ENCODE data around the gene SF3B5. TPM values are rescaled to one million over a fixed set of nuclear protein-coding genes. Genes with fewer than 3 reads are reported as not detected.
"Not testable (repeated sequence)": the region's sequence is repeated elsewhere in the genome, so short reads cannot be mapped to it uniquely, and the experiment has no call there.

Gene SF3B5
- 100 to 1,000 TPM; 114 to 200 TPM for total RNA-seq

- peak within 1 kb of the TSS; percentile 86 for H3K4me3 Mint-ChIP-seq
- H3K27ac Mint-ChIP-seq: peak within 1 kb of the TSS; percentile 96
- peaks cover 31% of the 10 kb centered on the region for H3K36me3 Mint-ChIP-seq (ENCODE audit: low read depth)
- no peaks in the 10 kb centered on the region for H3K27me3 Mint-ChIP-seq
- no peaks in the 10 kb centered on the region for H3K9me3 Mint-ChIP-seq
- peaks cover 14% of the 10 kb centered on the region for H3K4me1 Mint-ChIP-seq
- ATAC-seq (replicated peaks): peak; percentile 99
Measured at GRCh38 chr6:144095134-144096002, at the start of gene SF3B5. SF3B5 (minus strand) TSS chr6:144095573; CDS start chr6:144095497, 76 bp downstream.

GRCh38 chr6:144144996-144145395 lies 49.6 kb upstream of the SF3B5 start:
- peak; percentile 15 for ATAC-seq (replicated peaks)
- H3K36me3 Mint-ChIP-seq (ENCODE audit: low read depth): no peaks in the 10 kb centered on the region
- H3K27ac Mint-ChIP-seq: no peak overlapping the region
- H3K27me3 Mint-ChIP-seq: no peaks in the 10 kb centered on the region
- peaks cover 9% of the 10 kb centered on the region for H3K4me1 Mint-ChIP-seq
- H3K4me3 Mint-ChIP-seq: no peak overlapping the region
- H3K9me3 Mint-ChIP-seq: no peaks in the 10 kb centered on the region

DNA sequence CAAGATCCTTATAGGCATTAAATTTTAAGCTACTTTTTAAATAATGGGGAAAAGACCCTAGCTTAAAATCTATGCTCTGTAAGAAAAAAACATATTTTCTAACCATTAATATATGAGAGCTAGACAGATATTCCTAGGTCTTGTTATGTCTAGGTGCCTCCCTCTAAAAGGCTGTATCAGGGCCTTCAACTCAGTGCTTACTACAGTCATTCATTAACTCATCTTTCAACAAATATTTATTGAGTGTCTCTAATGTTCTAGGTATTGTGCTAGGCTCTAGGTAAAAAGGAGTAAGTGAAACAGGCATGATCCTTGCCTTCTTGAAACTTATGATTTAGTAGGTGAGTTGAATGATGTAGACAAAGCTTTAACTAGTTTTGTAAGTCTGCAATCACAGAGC lies 48.5 kb upstream of the SF3B5 start:
- Mint-ChIP-seq H3K9me3 (no peaks in the 10 kb centered on the region), H3K4me3 (no peak overlapping the region), H3K27me3 (no peaks in the 10 kb centered on the region), H3K36me3 (ENCODE audit: low read depth) (no peaks in the 10 kb centered on the region), H3K27ac (no peak overlapping the region), H3K4me1 (peaks cover 6% of the 10 kb centered on the region)
- ATAC-seq (replicated peaks): no peak

DNA sequence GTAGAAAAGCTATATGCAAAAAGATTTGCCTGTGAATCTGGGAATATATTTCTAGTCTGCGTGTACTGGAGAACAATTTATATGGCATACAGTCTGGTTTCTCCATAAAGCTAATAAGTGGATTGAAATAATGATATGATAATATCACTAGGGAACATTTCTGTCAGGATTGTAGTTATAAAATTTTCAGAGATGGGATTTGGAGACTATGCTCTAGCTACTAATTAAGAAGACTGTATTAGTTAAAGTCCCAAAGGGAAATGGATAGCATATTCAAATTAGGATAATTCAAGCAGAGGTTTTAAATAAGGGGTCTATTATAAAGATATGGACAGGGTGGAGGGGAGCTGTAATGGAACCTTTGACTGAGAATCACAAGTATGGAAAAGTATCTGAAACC lies 47.7 kb upstream of the SF3B5 start:
- Mint-ChIP-seq H3K4me1 (peaks cover 6% of the 10 kb centered on the region), H3K27me3 (no peaks in the 10 kb centered on the region), H3K27ac (no peak overlapping the region), H3K36me3 (ENCODE audit: low read depth) (no peaks in the 10 kb centered on the region), H3K4me3 (no peak overlapping the region), H3K9me3 (no peaks in the 10 kb centered on the region)
- no peak for ATAC-seq (replicated peaks)

GRCh38 chr6:144141470-144141869 lies 46.1 kb upstream of the SF3B5 start:
- no peak overlapping the region for H3K4me3 Mint-ChIP-seq
- H3K27ac Mint-ChIP-seq: no peak overlapping the region
- no peaks in the 10 kb centered on the region for H3K9me3 Mint-ChIP-seq
- H3K4me1 Mint-ChIP-seq: peaks cover 6% of the 10 kb centered on the region
- no peak for ATAC-seq (replicated peaks)
- H3K27me3 Mint-ChIP-seq: no peaks in the 10 kb centered on the region
- H3K36me3 Mint-ChIP-seq (ENCODE audit: low read depth): no peaks in the 10 kb centered on the region

DNA sequence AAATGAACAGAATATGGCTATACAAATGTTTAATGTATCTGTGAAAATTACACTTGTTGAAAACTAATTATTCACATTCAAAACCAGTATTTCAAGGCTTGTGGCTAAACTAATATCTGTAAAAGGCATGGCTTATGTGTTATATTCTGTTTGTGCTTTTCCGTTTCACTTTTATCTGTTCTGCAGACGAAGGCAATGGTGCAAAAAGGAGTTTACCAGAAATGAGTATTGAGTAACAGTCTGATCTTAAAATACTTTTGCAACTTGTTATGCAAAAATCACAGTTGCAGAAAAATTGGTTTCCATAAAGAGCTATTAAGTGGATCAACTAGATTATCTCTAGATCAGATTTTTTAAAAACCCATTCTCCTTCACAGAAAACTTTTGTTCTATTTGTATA lies 45.5 kb upstream of the SF3B5 start:
- H3K27ac Mint-ChIP-seq: no peak overlapping the region
- ATAC-seq (replicated peaks): no peak
- peaks cover 6% of the 10 kb centered on the region for H3K4me1 Mint-ChIP-seq
- no peaks in the 10 kb centered on the region for H3K36me3 Mint-ChIP-seq (ENCODE audit: low read depth)
- H3K4me3 Mint-ChIP-seq: no peak overlapping the region
- no peaks in the 10 kb centered on the region for H3K27me3 Mint-ChIP-seq
- H3K9me3 Mint-ChIP-seq: no peaks in the 10 kb centered on the region

DNA sequence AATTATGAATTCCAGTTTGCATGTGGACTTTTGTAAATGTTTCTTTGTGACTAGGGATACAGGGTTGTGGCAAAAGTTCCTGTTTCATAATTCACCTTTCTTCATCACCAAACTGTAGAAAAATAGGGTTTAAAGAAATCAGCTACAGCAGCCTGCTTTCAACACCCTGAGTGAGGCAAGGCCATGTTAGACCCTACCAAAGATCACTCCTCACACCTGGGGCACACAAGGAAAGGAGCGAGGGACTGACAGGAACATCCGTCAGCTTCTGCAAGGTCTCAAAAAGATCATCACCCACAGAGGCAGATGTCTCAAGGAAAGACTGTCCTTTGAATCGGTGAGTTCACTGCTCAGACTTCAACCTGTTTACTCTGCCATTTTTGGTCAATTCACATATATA lies 44.4 kb upstream of the SF3B5 start:
- H3K9me3 Mint-ChIP-seq: no peaks in the 10 kb centered on the region
- no peaks in the 10 kb centered on the region for H3K36me3 Mint-ChIP-seq (ENCODE audit: low read depth)
- no peaks in the 10 kb centered on the region for H3K27me3 Mint-ChIP-seq
- H3K27ac Mint-ChIP-seq: no peak overlapping the region
- no peak for ATAC-seq (replicated peaks)
- no peak overlapping the region for H3K4me3 Mint-ChIP-seq
- no peaks in the 10 kb centered on the region for H3K4me1 Mint-ChIP-seq

DNA sequence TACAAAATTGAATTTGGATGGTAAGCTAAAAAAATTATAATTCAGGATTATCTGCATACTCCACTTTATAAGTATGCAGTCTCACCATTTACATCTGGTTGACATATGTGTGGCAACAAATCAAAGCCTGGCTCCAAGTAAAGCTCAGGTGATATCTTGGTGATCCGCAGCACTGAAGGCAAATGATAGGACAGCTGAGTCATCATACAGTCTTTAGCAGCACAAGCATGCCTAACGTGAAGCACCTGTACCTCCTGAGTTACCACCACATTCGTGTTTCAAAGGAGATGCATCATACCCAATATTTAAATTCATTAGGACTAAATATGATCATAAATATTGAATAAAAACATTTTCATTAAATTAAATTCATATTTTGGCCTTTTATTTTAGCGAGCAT lies 43.2 kb upstream of the SF3B5 start:
- H3K4me1 Mint-ChIP-seq: peaks cover 1% of the 10 kb centered on the region
- no peaks in the 10 kb centered on the region for H3K36me3 Mint-ChIP-seq (ENCODE audit: low read depth)
- no peak overlapping the region for H3K4me3 Mint-ChIP-seq
- H3K9me3 Mint-ChIP-seq: no peaks in the 10 kb centered on the region
- no peak overlapping the region for H3K27ac Mint-ChIP-seq
- H3K27me3 Mint-ChIP-seq: no peaks in the 10 kb centered on the region
- ATAC-seq (replicated peaks): no peak

DNA sequence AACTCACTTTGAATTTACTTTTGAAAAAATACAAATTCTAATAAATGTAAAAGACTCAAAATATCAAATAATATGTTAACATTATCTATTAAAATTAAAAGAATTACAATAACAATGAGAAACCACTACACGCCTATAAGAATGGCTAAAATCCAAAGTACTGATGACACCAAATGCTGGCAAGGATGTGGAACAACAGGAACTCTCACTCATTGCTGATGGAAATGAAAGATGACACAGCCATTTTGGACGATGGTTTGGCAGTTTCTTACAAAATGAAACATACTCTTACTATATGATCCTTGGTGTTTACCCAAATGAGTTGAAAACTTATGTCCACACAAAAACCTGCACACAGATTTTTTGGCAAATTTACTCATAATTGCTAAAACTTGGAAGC lies 39.4 kb upstream of the SF3B5 start:
- Mint-ChIP-seq H3K9me3 (no peaks in the 10 kb centered on the region), H3K36me3 (ENCODE audit: low read depth) (no peaks in the 10 kb centered on the region), H3K27me3 (no peaks in the 10 kb centered on the region), H3K4me1 (peaks cover 18% of the 10 kb centered on the region), H3K4me3 (no peak overlapping the region), H3K27ac (no peak overlapping the region)
- ATAC-seq (replicated peaks): no peak

DNA sequence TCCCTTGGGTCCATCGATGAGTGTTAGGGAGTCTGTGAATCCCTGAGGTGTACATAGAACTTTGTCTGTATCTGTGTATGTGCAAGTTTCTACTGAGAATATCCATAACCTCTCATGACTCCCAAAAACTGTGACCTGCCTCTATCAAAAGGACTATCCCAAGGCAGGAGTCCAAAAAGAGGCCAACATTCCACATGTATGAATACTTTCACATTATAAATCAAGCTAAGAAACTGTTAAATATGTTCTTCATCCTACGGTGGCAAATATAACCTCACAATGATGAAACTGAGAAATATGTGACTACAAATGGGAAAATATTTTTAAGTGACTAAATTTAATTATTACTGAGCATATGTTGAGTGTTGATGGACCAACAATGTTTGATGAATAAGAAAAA lies 38.8 kb upstream of the SF3B5 start:
- no peak for ATAC-seq (replicated peaks)
- no peaks in the 10 kb centered on the region for H3K27me3 Mint-ChIP-seq
- H3K4me3 Mint-ChIP-seq: no peak overlapping the region
- H3K27ac Mint-ChIP-seq: no peak overlapping the region
- no peaks in the 10 kb centered on the region for H3K9me3 Mint-ChIP-seq
- no peaks in the 10 kb centered on the region for H3K36me3 Mint-ChIP-seq (ENCODE audit: low read depth)
- peaks cover 18% of the 10 kb centered on the region for H3K4me1 Mint-ChIP-seq

DNA sequence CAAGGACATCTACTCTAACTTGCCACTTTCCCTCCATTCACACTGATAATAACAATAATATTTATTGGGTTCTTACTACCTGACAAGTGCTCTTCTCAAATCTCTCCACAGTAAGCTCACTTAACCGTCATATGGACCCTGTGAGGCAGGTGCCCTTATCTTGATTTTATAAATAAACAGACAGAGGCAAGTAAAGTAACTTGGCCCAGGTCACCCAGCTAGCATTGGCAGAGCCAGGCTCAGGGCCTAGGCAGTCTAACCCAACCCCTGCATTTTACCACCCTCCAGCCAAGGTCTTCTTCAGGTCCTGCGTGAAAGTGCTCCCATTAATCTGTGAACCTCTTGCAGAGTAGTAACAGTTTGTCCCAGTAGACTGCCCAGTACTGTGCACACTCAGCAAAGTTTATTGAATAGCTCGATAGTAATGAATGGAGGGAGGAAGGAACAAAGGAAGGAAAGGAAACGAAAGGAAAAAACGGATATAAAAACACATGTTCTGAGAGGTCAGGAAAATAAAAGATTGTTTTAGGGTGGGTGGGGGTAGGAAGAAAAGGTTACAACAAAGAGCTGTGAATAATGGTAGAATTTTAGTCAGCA lies 38.0 kb upstream of the SF3B5 start:
- Mint-ChIP-seq H3K27me3 (no peaks in the 10 kb centered on the region), H3K9me3 (no peaks in the 10 kb centered on the region), H3K4me3 (peak overlapping the region; percentile 22), H3K27ac (peak overlapping the region; percentile 75), H3K36me3 (ENCODE audit: low read depth) (no peaks in the 10 kb centered on the region), H3K4me1 (peaks cover 18% of the 10 kb centered on the region)
- ATAC-seq (replicated peaks): no peak

- not testable (repeated sequence) for ATAC-seq (replicated peaks); H3K27me3 Mint-ChIP-seq; H3K9me3 Mint-ChIP-seq; H3K36me3 Mint-ChIP-seq (ENCODE audit: low read depth)
- H3K4me1 Mint-ChIP-seq: peaks cover 18% of the 10 kb centered on the region
- H3K4me3 Mint-ChIP-seq: peak overlapping the region; percentile 22
- peak overlapping the region; percentile 75 for H3K27ac Mint-ChIP-seq
Measured at GRCh38 chr6:144132167-144132690, 36.9 kb upstream of the SF3B5 start.

- Mint-ChIP-seq H3K9me3 (no peaks in the 10 kb centered on the region), H3K27me3 (peaks cover 3% of the 10 kb centered on the region), H3K36me3 (ENCODE audit: low read depth) (no peaks in the 10 kb centered on the region), H3K4me1 (peaks cover 18% of the 10 kb centered on the region), H3K4me3 (peak overlapping the region; percentile 86), H3K27ac (peak overlapping the region; percentile 95)
- peak; percentile 94 for ATAC-seq (replicated peaks)
Measured at GRCh38 chr6:144131248-144131709, 35.9 kb upstream of the SF3B5 start.

DNA sequence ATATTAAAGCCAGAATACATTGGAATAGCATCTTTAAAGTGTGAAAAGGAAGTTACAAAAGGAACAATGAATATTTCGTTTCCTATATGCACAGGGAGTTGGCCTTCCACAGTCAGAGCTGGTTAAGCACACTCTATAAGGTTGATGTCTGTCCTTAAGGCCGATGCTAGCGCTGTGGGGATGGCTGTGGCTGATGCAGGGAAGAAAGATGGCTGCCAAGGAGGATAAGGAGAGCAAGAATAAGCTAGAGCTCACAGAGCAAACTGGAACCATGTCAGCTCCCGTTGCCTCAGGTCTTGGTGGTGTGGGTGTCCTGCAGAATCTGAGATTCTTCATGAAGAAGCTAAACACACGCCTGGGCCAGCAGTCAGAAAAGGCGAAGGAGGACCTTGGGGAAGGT lies 34.1 kb upstream of the SF3B5 start:
- Mint-ChIP-seq H3K9me3 (no peaks in the 10 kb centered on the region), H3K4me3 (peak overlapping the region; percentile 86), H3K27me3 (peaks cover 3% of the 10 kb centered on the region), H3K27ac (peak overlapping the region; percentile 95), H3K36me3 (ENCODE audit: low read depth) (no peaks in the 10 kb centered on the region), H3K4me1 (peaks cover 18% of the 10 kb centered on the region)
- no peak for ATAC-seq (replicated peaks)

DNA sequence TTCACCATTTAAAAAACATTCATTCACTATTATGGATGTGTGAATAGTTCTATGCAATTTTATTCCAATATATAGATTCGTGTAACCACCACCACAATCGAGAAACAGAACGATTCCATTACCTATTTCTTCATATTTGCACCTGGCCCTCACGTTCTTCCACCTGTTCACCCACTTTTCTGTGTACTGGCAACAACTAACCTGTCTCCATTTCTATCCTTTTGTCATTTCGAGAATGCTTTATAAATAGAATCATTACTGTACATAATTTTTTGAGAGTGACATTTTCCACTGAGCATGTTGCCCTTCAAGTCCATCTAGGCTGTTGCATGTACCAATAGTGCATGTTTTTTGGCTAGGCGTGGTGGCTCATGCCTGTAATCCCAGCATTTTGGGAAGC lies 31.7 kb upstream of the SF3B5 start:
- Mint-ChIP-seq H3K4me1 (peaks cover 13% of the 10 kb centered on the region), H3K4me3 (no peak overlapping the region), H3K27ac (no peak overlapping the region), H3K9me3 (no peaks in the 10 kb centered on the region), H3K27me3 (peaks cover 3% of the 10 kb centered on the region), H3K36me3 (ENCODE audit: low read depth) (no peaks in the 10 kb centered on the region)
- ATAC-seq (replicated peaks): no peak
